ENCODE results near the gene ITPRID1. TPM values are rescaled to one million over a fixed set of nuclear protein-coding genes. Genes with fewer than 3 reads are reported as not detected.
A peak's percentile ranks its signal among the peaks of the same experiment; 100 is the strongest.

The ITPRID1 gene
- total RNA-seq, 4 donors from 2014 or later, result 1.00 TPM; not detected in 3

GRCh38 chr7:31487476-31487875 lies 26.4 kb upstream of the ITPRID1 start:
- 57 to 84% methylated on average over 1 of the region's 1 CpG for WGBS, 2 donors
- no peaks in the 10 kb centered on the region for H3K4me1 ChIP-seq
- H3K36me3 ChIP-seq, result no peaks in the 10 kb centered on the region
- no peak for DNase-seq
- no peak overlapping the region for H3K4me3 ChIP-seq
- peaks cover 0 to 17% (median 0%) of the 10 kb centered on the region in 4 donors for H3K27me3 ChIP-seq
- intact Hi-C loops (cut with DNase I), result no loop called here
- no peaks in the 10 kb centered on the region for H3K9me3 ChIP-seq
- TF ChIP-seq POLR2A (IDR thresholded peaks at IDR 0.05), result no peak
- no peak for TF ChIP-seq CTCF (IDR thresholded peaks at IDR 0.05)
- no peak overlapping the region for H3K27ac ChIP-seq

GRCh38 chr7:31488562-31489203 lies 25.2 kb upstream of the ITPRID1 start:
- 33 to 43% methylated on average over 15 of the region's 15 CpGs for WGBS, 2 donors
- Histone ChIP-seq H3K9me3 (no peaks in the 10 kb centered on the region), H3K4me1 (peaks cover 0 to 5% (median 0%) of the 10 kb centered on the region in 3 donors), H3K4me3 (no peak overlapping the region), H3K27me3 (peaks cover 0 to 17% (median 0%) of the 10 kb centered on the region in 4 donors), H3K27ac (no peak overlapping the region), H3K36me3 (no peaks in the 10 kb centered on the region)
- no peak for DNase-seq
- intact Hi-C loops (cut with DNase I), result no loop called here
- TF ChIP-seq CTCF (IDR thresholded peaks at IDR 0.05) (peak in 5 of 6 experiments; percentile 35 to 62 (median 43)), POLR2A (IDR thresholded peaks at IDR 0.05) (no peak)

GRCh38 chr7:31490796-31491314 lies 23.0 kb upstream of the ITPRID1 start:
- no peak overlapping the region for H3K27ac ChIP-seq
- WGBS, 2 donors, result 29 to 39% methylated on average over 2 of the region's 2 CpGs
- H3K9me3 ChIP-seq, result no peaks in the 10 kb centered on the region
- H3K27me3 ChIP-seq, result peaks cover 0 to 17% (median 0%) of the 10 kb centered on the region in 4 donors
- H3K4me3 ChIP-seq, result no peak overlapping the region
- DNase-seq, result no peak
- no peak for TF ChIP-seq CTCF (IDR thresholded peaks at IDR 0.05)
- no peak for TF ChIP-seq POLR2A (IDR thresholded peaks at IDR 0.05)
- intact Hi-C loops (cut with DNase I), result no loop called here
- H3K36me3 ChIP-seq, result no peaks in the 10 kb centered on the region
- H3K4me1 ChIP-seq, result peaks cover 0 to 10% (median 0%) of the 10 kb centered on the region in 3 donors

- Histone ChIP-seq H3K9me3 (no peaks in the 10 kb centered on the region), H3K4me1 (peaks cover 0 to 10% (median 0%) of the 10 kb centered on the region in 3 donors), H3K36me3 (no peaks in the 10 kb centered on the region), H3K27ac (no peak overlapping the region), H3K4me3 (no peak overlapping the region), H3K27me3 (peaks cover 0 to 14% (median 0%) of the 10 kb centered on the region in 4 donors)
- TF ChIP-seq CTCF (IDR thresholded peaks at IDR 0.05), result no peak
- intact Hi-C loops (cut with DNase I), result no loop called here
- WGBS, 2 donors, result 39 to 60% methylated on average over 2 to 4 of the region's 4 CpGs
- DNase-seq, result no peak
Observed at GRCh38 chr7:31492086-31492485, 21.8 kb upstream of the ITPRID1 start.

GRCh38 chr7:31493714-31494181 lies 20.1 kb upstream of the ITPRID1 start:
- WGBS, 2 donors, result 10 to 18% methylated on average over 3 of the region's 3 CpGs
- no peak for DNase-seq
- H3K9me3 ChIP-seq, result no peaks in the 10 kb centered on the region
- no peak overlapping the region for H3K4me3 ChIP-seq
- peaks cover 0 to 2% (median 0%) of the 10 kb centered on the region in 4 donors for H3K27me3 ChIP-seq
- H3K4me1 ChIP-seq, result peaks cover 0 to 10% (median 0%) of the 10 kb centered on the region in 3 donors
- intact Hi-C loops (cut with DNase I), result no loop called here
- no peaks in the 10 kb centered on the region for H3K36me3 ChIP-seq
- no peak overlapping the region for H3K27ac ChIP-seq
- TF ChIP-seq CTCF (IDR thresholded peaks at IDR 0.05), result no peak
- TF ChIP-seq POLR2A (IDR thresholded peaks at IDR 0.05), result no peak

All from esophagus squamous epithelium (tissue), 5 donors.